NCI-H526 treated with DMSO at 0.1 percent for 48 hours (cell line): Measurements from ENCODE around the gene RBM41.

ENCODE experiments used
- DNase-seq: peaks from one replicate; lab custom pipeline; 2025; lab: John Stamatoyannopoulos, UW

The RBM41 gene

GRCh38 chrX:107029752-107030151 lies 88.9 kb downstream of the RBM41 start:
- no peak for DNase-seq

- peak; percentile 1 for DNase-seq
These were observed 93.1 kb downstream of the RBM41 start for GRCh38 chrX:107025545-107025944.

- DNase-seq: no peak
These were observed 103.7 kb downstream of the RBM41 start for GRCh38 chrX:107014936-107015335.
